Dedifferentiated amniotic fluid mesenchymal stem cell (primary cell): ENCODE measurements around the gene CDC6.

ENCODE experiments used
- DNase-seq: peaks from one replicate; pipeline ENCODE4 v3.0.0-alpha.2; 2016; ENCODE audit errors: extremely low spot score

Gene CDC6

GRCh38 chr17:40323391-40324381 lies 36.0 kb downstream of the CDC6 start:
- no peak for DNase-seq

- DNase-seq, result no peak
Observed at GRCh38 chr17:40325156-40326013, 37.7 kb downstream of the CDC6 start.

GRCh38 chr17:40326014-40326831 lies 38.5 kb downstream of the CDC6 start:
- no peak for DNase-seq

- DNase-seq, result no peak
Observed at GRCh38 chr17:40326832-40327199, 39.1 kb downstream of the CDC6 start.

- no peak for DNase-seq
Observed at GRCh38 chr17:40327244-40327729, 39.6 kb downstream of the CDC6 start.

GRCh38 chr17:40327735-40328385 lies 40.2 kb downstream of the CDC6 start:
- DNase-seq, result no peak

- no peak for DNase-seq
Observed at GRCh38 chr17:40328386-40328766, 40.7 kb downstream of the CDC6 start.

- no peak for DNase-seq
Observed at GRCh38 chr17:40329839-40330794, 42.4 kb downstream of the CDC6 start.

- no peak for DNase-seq
Observed at GRCh38 chr17:40330850-40331470, 43.3 kb downstream of the CDC6 start.

GRCh38 chr17:40331743-40332641 lies 44.3 kb downstream of the CDC6 start:
- DNase-seq, result no peak

GRCh38 chr17:40333781-40334448 lies 46.2 kb downstream of the CDC6 start:
- no peak for DNase-seq

- DNase-seq, result no peak
Observed at GRCh38 chr17:40335620-40336019, 47.9 kb downstream of the CDC6 start.

- DNase-seq, result no peak
Observed at GRCh38 chr17:40337351-40337750, 49.7 kb downstream of the CDC6 start.

GRCh38 chr17:40338058-40338457 lies 50.4 kb downstream of the CDC6 start:
- DNase-seq, result no peak

GRCh38 chr17:40338941-40339649 lies 51.4 kb downstream of the CDC6 start:
- DNase-seq, result no peak

GRCh38 chr17:40340327-40340726 lies 52.6 kb downstream of the CDC6 start:
- DNase-seq, result no peak
